GM23248 (cell line): Measurements from ENCODE around the gene MAPK8. TPM values are rescaled to one million over a fixed set of nuclear protein-coding genes. Genes with fewer than 3 reads are reported as not detected.

Source experiments
- DNase-seq: peaks from one replicate; pipeline ENCODE4 v3.0.0-alpha.2; 2015
- H2AFZ ChIP-seq: fragments of 200-600 bp; sonication (generic); 2 replicates; pipeline ENCODE4 v1.6.1; 2016; ENCODE audit warnings: antibody characterized with exemption
- H3F3A ChIP-seq: fragments of 200-600 bp; sonication (generic); 2 replicates; pipeline ENCODE4 v1.6.1; 2016; ENCODE audit warnings: mild to moderate bottlenecking, antibody characterized with exemption, mixed run types; ENCODE audit not compliant: insufficient read depth
- H3K27ac ChIP-seq: fragments of 200-600 bp; sonication (generic); 2 replicates; pipeline ENCODE4 v1.5.1; 2016; ENCODE audit warnings: mild to moderate bottlenecking
- H3K27me3 ChIP-seq: fragments of 200-600 bp; sonication (generic); replicated peaks from 2 replicates; pipeline ENCODE4 v1.6.1; 2016; ENCODE audit warnings: mild to moderate bottlenecking; ENCODE audit not compliant: insufficient read depth
- H3K36me3 ChIP-seq: fragments of 200-600 bp; sonication (generic); 2 replicates; pipeline ENCODE4 v1.6.1; 2016; ENCODE audit warnings: low read depth, mild to moderate bottlenecking
- H3K4me1 ChIP-seq: fragments of 200-600 bp; sonication (generic); 2 replicates; pipeline ENCODE4 v1.6.1; 2016; ENCODE audit warnings: mild to moderate bottlenecking; ENCODE audit not compliant: insufficient read depth
- H3K4me2 ChIP-seq: fragments of 200-600 bp; sonication (generic); one replicate; pipeline ENCODE4 v1.6.1; 2016; ENCODE audit warnings: mild to moderate bottlenecking; ENCODE audit not compliant: unreplicated experiment
- H3K4me3 ChIP-seq: fragments of 200-600 bp; sonication (generic); 2 replicates; pipeline ENCODE4 v1.5.1; 2016; ENCODE audit warnings: mild to moderate bottlenecking
- H3K79me2 ChIP-seq: fragments of 200-600 bp; sonication (generic); 2 replicates; pipeline ENCODE4 v1.6.1; 2016; ENCODE audit warnings: mild to moderate bottlenecking; ENCODE audit not compliant: insufficient read depth
- H3K9ac ChIP-seq: fragments of 200-600 bp; sonication (generic); 2 replicates; pipeline ENCODE4 v1.6.1; 2016; ENCODE audit warnings: mild to moderate bottlenecking
- H3K9me2 ChIP-seq: fragments of 200-600 bp; sonication (generic); 2 replicates; pipeline ENCODE4 v1.6.1; 2016; ENCODE audit warnings: mixed run types, mild to moderate bottlenecking, moderate library complexity; ENCODE audit not compliant: insufficient read depth
- H3K9me3 ChIP-seq: fragments of 200-600 bp; sonication (generic); one replicate; pipeline ENCODE4 v1.6.1; 2017; ENCODE audit warnings: low read depth
- H4K20me1 ChIP-seq: fragments of 200-600 bp; sonication (generic); 2 replicates; pipeline ENCODE4 v1.6.0; 2016; ENCODE audit not compliant: insufficient read depth
- EZH2 ChIP-seq: fragments of 200-600 bp; sonication (generic); IDR thresholded peaks from 2 replicates; pipeline ENCODE4 v1.6.1; 2018; ENCODE audit warnings: antibody characterized with exemption, mild to moderate bottlenecking; ENCODE audit not compliant: insufficient read depth, poor library complexity, severe bottlenecking
- EZH2phosphoT487 ChIP-seq: fragments of 200-600 bp; sonication (generic); IDR thresholded peaks from 2 replicates; pipeline ENCODE4 v1.6.1; 2018; ENCODE audit warnings: antibody characterized with exemption, moderate library complexity, mild to moderate bottlenecking, low read depth; ENCODE audit not compliant: insufficient read depth
- WGBS, 2 experiments: methylation state at CpG; one replicate each; pipeline ENCODE4 v1.1.6; 2015 to 2017; ENCODE audit warnings: low lambda C conversion rate in 2 of 2, low coverage in 1 of 2; ENCODE audit errors: missing lambda C conversion rate in 2 of 2; 5-methylcytosine and 5-hydroxymethylcytosine counted together
- in situ Hi-C: fragments of 300-500 bp; cut with MboI; formaldehyde crosslinking; loops from 2 replicates; pipeline ENCODE4 v1.15.0; 2020
- polyA plus RNA-seq: library from polyadenylated mRNA; unstranded; fragments of >200 nt; fragmentation: Nextera tagmentation; extraction: Ambion mirVana; gene quantifications from 2 replicates; pipeline ENCODE4 v1.2.1, GENCODE V29; 2016
- total RNA-seq: library from RNA; depleted of rRNA; stranded (reverse); fragments of >200 nt; shearing (Covaris generic); gene quantifications from 2 replicates; pipeline ENCODE4 v1.2.3, GENCODE V29; 2014

The MAPK8 gene
- total and polyA plus RNA-seq, 2 experiments from 2014 or later: 44.4 to 78.7 TPM

GRCh38 chr10:48445932-48446331, 139.5 kb downstream of the MAPK8 start:
- H3K4me1 ChIP-seq: peaks cover 14% of the 10 kb centered on the region
- TF ChIP-seq EZH2phosphoT487 (no peak), EZH2 (no peak)
- H3K27ac ChIP-seq: no peak overlapping the region
- no peak overlapping the region for H3K9ac ChIP-seq
- H3K27me3 ChIP-seq: no peaks in the 10 kb centered on the region
- H3K4me2 ChIP-seq: no peak overlapping the region
- in situ Hi-C loops: no loop called here
- peaks cover 15% of the 10 kb centered on the region for H3F3A ChIP-seq
- H3K36me3 ChIP-seq: peaks cover 5% of the 10 kb centered on the region; the same call in 1 of the 2 replicates
- H3K9me2 ChIP-seq: no peaks in the 10 kb centered on the region
- WGBS, 2 experiments: 98% methylated on average over 7 of the region's 7 CpGs
- peaks cover 5% of the 10 kb centered on the region; the same call in 1 of the 2 replicates for H4K20me1 ChIP-seq
- no peak for DNase-seq
- H2AFZ ChIP-seq: no peak overlapping the region
- H3K9me3 ChIP-seq: no peaks in the 10 kb centered on the region
- no peak overlapping the region for H3K4me3 ChIP-seq
- H3K79me2 ChIP-seq: peaks cover 11% of the 10 kb centered on the region; the same call in 1 of the 2 replicates

GRCh38 chr10:48446785-48447184, 140.3 kb downstream of the MAPK8 start:
- H3K79me2 ChIP-seq: peaks cover 11% of the 10 kb centered on the region; the same call in 1 of the 2 replicates
- peaks cover 14% of the 10 kb centered on the region for H3K4me1 ChIP-seq
- peaks cover 5% of the 10 kb centered on the region; the same call in 1 of the 2 replicates for H3K36me3 ChIP-seq
- no peaks in the 10 kb centered on the region for H3K9me2 ChIP-seq
- no peaks in the 10 kb centered on the region for H3K9me3 ChIP-seq
- H3K27me3 ChIP-seq: no peaks in the 10 kb centered on the region
- H4K20me1 ChIP-seq: peaks cover 5% of the 10 kb centered on the region; the same call in 1 of the 2 replicates
- in situ Hi-C loops: no loop called here
- 96 to 99% methylated on average over 7 of the region's 7 CpGs for WGBS, 2 experiments
- H2AFZ ChIP-seq: no peak overlapping the region
- H3F3A ChIP-seq: peaks cover 12% of the 10 kb centered on the region; the same call in 1 of the 2 replicates
- no peak overlapping the region for H3K4me3 ChIP-seq
- no peak for TF ChIP-seq EZH2phosphoT487
- TF ChIP-seq EZH2: no peak
- DNase-seq: no peak
- no peak overlapping the region for H3K4me2 ChIP-seq
- H3K27ac ChIP-seq: no peak overlapping the region
- no peak overlapping the region for H3K9ac ChIP-seq

GRCh38 chr10:48447356-48448215, 141.1 kb downstream of the MAPK8 start:
- Histone ChIP-seq H3K4me1 (peaks cover 14% of the 10 kb centered on the region), H3K4me3 (no peak overlapping the region), H3K27ac (no peak overlapping the region), H3K9ac (no peak overlapping the region), H3K79me2 (peaks cover 11% of the 10 kb centered on the region; the same call in 1 of the 2 replicates), H3K4me2 (no peak overlapping the region), H3K9me3 (no peaks in the 10 kb centered on the region), H2AFZ (no peak overlapping the region), H3K9me2 (no peaks in the 10 kb centered on the region), H4K20me1 (peaks cover 5% of the 10 kb centered on the region; the same call in 1 of the 2 replicates), H3F3A (peaks cover 8% of the 10 kb centered on the region; the same call in 1 of the 2 replicates), H3K27me3 (no peaks in the 10 kb centered on the region), H3K36me3 (peaks cover 11% of the 10 kb centered on the region; the same call in 1 of the 2 replicates)
- TF ChIP-seq EZH2 (no peak), EZH2phosphoT487 (no peak)
- DNase-seq: no peak
- in situ Hi-C loops: no loop called here
- WGBS, 2 experiments: 93 to 98% methylated on average over 11 of the region's 11 CpGs

GRCh38 chr10:48448796-48449195, 142.3 kb downstream of the MAPK8 start:
- H3K27ac ChIP-seq: no peak overlapping the region
- peaks cover 14% of the 10 kb centered on the region for H3K4me1 ChIP-seq
- H3K9me2 ChIP-seq: no peaks in the 10 kb centered on the region
- H3K36me3 ChIP-seq: peaks cover 12% of the 10 kb centered on the region; the same call in 1 of the 2 replicates
- peak; percentile 91 for DNase-seq
- in situ Hi-C loops: no loop called here
- H3F3A ChIP-seq: peaks cover 5% of the 10 kb centered on the region; the same call in 1 of the 2 replicates
- no peak for TF ChIP-seq EZH2
- TF ChIP-seq EZH2phosphoT487: no peak
- H3K4me2 ChIP-seq: peak overlapping the region; percentile 3
- no peaks in the 10 kb centered on the region for H3K27me3 ChIP-seq
- H2AFZ ChIP-seq: no peak overlapping the region
- H4K20me1 ChIP-seq: peaks cover 5% of the 10 kb centered on the region; the same call in 1 of the 2 replicates
- peaks cover 11% of the 10 kb centered on the region; the same call in 1 of the 2 replicates for H3K79me2 ChIP-seq
- H3K4me3 ChIP-seq: no peak overlapping the region
- H3K9ac ChIP-seq: no peak overlapping the region
- H3K9me3 ChIP-seq: no peaks in the 10 kb centered on the region
- WGBS, 2 experiments: 26 to 33% methylated on average over 4 of the region's 4 CpGs
